Activated CD4-positive, alpha-beta T cell treated with anti-CD3 and anti-CD28 coated beads, Interleukin-2, amount 10 ng/mL, durations not matched to agents 24 days and 14 days (primary cell): Measurements from ENCODE around the gene CHCHD1. TPM values are rescaled to one million over a fixed set of nuclear protein-coding genes. Genes with fewer than 3 reads are reported as not detected.
A peak's percentile ranks its signal among the peaks of the same experiment; 100 is the strongest.
"Not testable (repeated sequence)": the region's sequence is repeated elsewhere in the genome, so short reads cannot be mapped to it uniquely, and the experiment has no call there.

Source experiments
- DNase-seq: peaks from one replicate; pipeline ENCODE4 v3.0.0; 2022
- H3K27ac Mint-ChIP-seq: one replicate; pipeline ENCODE4 v1.8.0; 2022; ENCODE audit warnings: mild to moderate bottlenecking, mixed read lengths
- H3K27me3 Mint-ChIP-seq: one replicate; pipeline ENCODE4 v1.8.0; 2022; ENCODE audit warnings: mixed read lengths
- H3K36me3 Mint-ChIP-seq: one replicate; pipeline ENCODE4 v1.8.0; 2022; ENCODE audit warnings: low read depth, mild to moderate bottlenecking, mixed read lengths
- H3K4me1 Mint-ChIP-seq: one replicate; pipeline ENCODE4 v1.8.0; 2021; ENCODE audit warnings: mixed read lengths
- H3K4me3 Mint-ChIP-seq: one replicate; pipeline ENCODE4 v1.8.0; 2022; ENCODE audit warnings: mild to moderate bottlenecking, moderate library complexity, mixed read lengths
- H3K9me3 Mint-ChIP-seq: one replicate; pipeline ENCODE4 v1.8.0; 2021; ENCODE audit warnings: mixed read lengths
- intact Hi-C: fragments of 100-400 bp; cut with micrococcal nuclease; formaldehyde crosslinking; loops from one replicate; pipeline ENCODE4 v1.15.1; 2023
- total RNA-seq: library from RNA; stranded (reverse); gene quantifications from 2 replicates; pipeline ENCODE4 v1.2.3, GENCODE V29; 2022

CHCHD1 gene
- total RNA-seq, 1 donor from 2014 or later = 37.8 TPM

DNA sequence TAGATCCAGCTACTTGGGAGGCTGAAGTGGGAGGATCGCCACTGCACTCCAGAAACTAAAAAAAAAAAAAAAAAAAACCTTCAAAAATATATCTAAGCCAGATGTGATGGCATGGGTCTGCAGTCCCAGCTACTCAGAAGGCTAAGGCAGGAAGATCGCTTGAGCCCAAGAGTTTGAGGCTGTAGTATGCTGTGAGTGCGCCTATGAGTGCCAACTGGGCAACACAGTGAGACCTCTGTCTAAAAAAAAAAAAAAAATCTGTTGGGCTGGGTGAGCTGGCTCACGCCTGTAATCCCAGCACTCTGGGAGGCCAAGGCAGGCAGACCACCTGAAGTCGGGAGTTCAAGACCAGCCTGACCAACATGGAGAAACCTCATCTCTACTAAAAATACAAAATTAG, 2.8 kb upstream of the CHCHD1 start:
- H3K27ac Mint-ChIP-seq = no peak overlapping the region
- H3K9me3 Mint-ChIP-seq = no peaks in the 10 kb centered on the region
- no peak overlapping the region for H3K4me3 Mint-ChIP-seq
- no peaks in the 10 kb centered on the region for H3K27me3 Mint-ChIP-seq
- intact Hi-C loops = no loop called here
- H3K36me3 Mint-ChIP-seq = peaks cover 45% of the 10 kb centered on the region
- H3K4me1 Mint-ChIP-seq = peaks cover 52% of the 10 kb centered on the region
- no peak for DNase-seq

DNA sequence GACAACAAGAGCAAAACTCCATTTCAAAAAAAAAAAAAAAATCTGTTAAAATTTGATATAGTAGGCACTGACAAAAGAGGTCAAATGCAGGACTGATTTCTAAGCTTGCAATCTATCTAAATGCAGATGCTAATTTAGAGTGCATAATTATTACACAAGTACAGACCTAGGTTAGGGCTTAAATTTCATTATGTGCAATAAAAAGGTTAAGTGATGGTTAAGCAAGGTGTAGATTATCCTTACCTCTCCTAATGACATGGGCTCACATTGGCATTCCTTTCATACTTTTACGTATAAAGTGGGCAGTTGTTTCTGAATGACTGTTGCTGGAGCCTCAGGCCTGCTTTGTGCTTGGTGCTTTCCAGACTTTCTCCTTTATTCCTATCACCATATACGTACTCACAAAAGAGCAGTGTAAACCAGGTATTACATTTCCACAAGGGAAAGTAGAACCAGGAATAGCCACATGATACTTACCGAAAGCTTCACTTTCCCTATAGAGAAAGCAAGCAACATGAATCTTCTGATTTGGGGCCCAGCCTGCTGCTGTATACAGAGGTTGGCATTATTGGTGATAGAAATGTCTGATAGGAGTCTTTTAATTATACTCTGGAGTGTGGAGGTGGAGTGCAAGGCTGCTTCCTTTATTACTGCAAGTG, 2.2 kb upstream of the CHCHD1 start:
- intact Hi-C loops = no loop called here
- Mint-ChIP-seq H3K27me3 (no peaks in the 10 kb centered on the region), H3K27ac (peak overlapping the region; percentile 13), H3K9me3 (no peaks in the 10 kb centered on the region), H3K4me3 (peak overlapping the region; percentile 43), H3K36me3 (peaks cover 38% of the 10 kb centered on the region), H3K4me1 (peaks cover 47% of the 10 kb centered on the region)
- DNase-seq = no peak

DNA sequence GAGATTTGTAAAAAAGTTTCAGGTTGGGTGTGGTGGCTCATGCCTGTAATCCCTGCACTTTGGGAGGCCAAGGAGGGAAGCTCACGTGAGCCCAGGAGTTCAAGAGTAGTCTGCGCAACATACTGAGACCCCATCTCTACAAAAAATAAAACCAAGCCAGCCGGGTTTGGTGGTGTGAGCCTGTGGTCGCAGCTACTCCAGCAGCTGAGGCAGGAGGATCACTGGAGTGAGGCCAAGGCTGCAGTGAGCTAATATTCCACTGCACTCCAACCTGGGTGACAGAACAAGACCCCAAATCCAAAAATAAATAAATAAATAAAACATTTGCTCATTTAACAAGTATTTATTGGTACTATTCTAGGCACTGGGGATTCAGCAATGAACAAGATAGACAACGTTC, 1.5 kb upstream of the CHCHD1 start:
- peaks cover 46% of the 10 kb centered on the region for H3K4me1 Mint-ChIP-seq
- H3K27me3 Mint-ChIP-seq = no peaks in the 10 kb centered on the region
- peak overlapping the region; percentile 43 for H3K27ac Mint-ChIP-seq
- intact Hi-C loops = no loop called here
- H3K9me3 Mint-ChIP-seq = no peaks in the 10 kb centered on the region
- peaks cover 33% of the 10 kb centered on the region for H3K36me3 Mint-ChIP-seq
- H3K4me3 Mint-ChIP-seq = peak overlapping the region; percentile 100
- no peak for DNase-seq

DNA sequence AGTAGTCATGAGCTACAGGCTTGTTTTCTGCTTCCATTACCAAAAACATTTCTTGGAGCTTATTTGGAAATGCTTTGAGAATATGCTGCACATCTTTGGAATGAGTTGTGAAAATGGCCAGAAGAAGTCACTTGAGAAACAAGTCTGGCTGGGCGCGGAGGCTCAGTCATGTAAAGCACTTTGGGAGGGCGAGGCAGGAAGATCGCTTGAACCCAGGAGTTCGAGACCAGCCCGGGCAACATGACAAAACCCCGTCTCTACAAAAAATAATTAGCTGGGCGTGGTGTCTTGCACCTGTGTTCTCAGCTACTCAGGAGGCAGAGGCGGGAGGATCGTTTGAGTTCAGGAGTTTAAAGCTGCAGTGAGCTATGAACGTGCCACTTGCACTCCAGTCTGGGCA, 882 bp upstream of the CHCHD1 start:
- Mint-ChIP-seq H3K4me1 (peaks cover 39% of the 10 kb centered on the region), H3K4me3 (peak overlapping the region; percentile 100), H3K36me3 (peaks cover 28% of the 10 kb centered on the region), H3K27me3 (no peaks in the 10 kb centered on the region), H3K27ac (peak overlapping the region; percentile 100), H3K9me3 (no peaks in the 10 kb centered on the region)
- DNase-seq = no peak
- intact Hi-C loops = loop anchor here (1.0 kb wide), 2 partner anchors 8 to 37 kb away; partner anchors contain the start of gene SEC24C

DNA sequence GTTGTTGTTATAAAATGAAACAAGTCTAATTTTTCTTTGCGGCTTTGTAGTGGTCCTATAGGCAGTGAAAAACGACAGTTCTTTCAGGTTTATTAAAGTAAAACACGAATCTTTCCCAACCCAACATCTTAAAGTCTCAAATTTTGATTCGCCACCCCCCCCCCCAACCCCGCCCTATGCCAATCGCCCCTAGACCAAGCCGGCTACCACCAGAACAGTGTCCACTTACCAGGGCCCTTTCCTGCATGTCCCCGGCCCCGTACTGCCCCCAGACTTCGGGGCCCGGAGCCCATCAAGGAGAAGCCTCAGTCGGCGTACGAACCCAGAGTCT, 335 bp upstream of the CHCHD1 start:
- H3K27me3 Mint-ChIP-seq = no peaks in the 10 kb centered on the region
- H3K27ac Mint-ChIP-seq = peak overlapping the region; percentile 100
- peaks cover 44% of the 10 kb centered on the region for H3K4me1 Mint-ChIP-seq
- peak overlapping the region; percentile 100 for H3K4me3 Mint-ChIP-seq
- intact Hi-C loops = loop anchor here (1.0 kb wide), 2 partner anchors 8 to 37 kb away; partner anchors contain the start of gene SEC24C
- H3K36me3 Mint-ChIP-seq = peaks cover 31% of the 10 kb centered on the region
- no peaks in the 10 kb centered on the region for H3K9me3 Mint-ChIP-seq
- DNase-seq = no peak

DNA sequence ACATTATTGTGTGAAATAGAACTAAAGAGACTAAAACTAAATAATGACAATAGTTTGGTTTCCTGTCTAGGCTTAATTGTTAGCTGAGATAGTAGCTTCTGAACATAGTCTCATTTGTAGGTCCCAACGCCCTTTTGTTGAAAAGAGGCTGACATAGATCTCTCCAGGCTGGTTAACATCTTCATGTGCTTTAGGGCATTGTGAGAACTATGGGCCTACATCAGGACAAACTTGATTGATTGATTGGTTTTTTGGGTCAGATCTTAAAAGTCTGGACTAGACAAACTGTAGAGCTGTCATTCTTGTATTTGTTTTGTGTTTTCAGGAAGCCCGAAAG, 869 bp downstream of the CHCHD1 start:
- intact Hi-C loops = loop anchor here (1.0 kb wide), 1 partner anchor 287 kb away; no protein-coding TSS in a partner anchor
- H3K4me3 Mint-ChIP-seq = peak overlapping the region; percentile 100
- H3K9me3 Mint-ChIP-seq = no peaks in the 10 kb centered on the region
- no peaks in the 10 kb centered on the region for H3K27me3 Mint-ChIP-seq
- peaks cover 24% of the 10 kb centered on the region for H3K36me3 Mint-ChIP-seq
- DNase-seq = no peak
- H3K4me1 Mint-ChIP-seq = peaks cover 45% of the 10 kb centered on the region
- peak overlapping the region; percentile 100 for H3K27ac Mint-ChIP-seq

DNA sequence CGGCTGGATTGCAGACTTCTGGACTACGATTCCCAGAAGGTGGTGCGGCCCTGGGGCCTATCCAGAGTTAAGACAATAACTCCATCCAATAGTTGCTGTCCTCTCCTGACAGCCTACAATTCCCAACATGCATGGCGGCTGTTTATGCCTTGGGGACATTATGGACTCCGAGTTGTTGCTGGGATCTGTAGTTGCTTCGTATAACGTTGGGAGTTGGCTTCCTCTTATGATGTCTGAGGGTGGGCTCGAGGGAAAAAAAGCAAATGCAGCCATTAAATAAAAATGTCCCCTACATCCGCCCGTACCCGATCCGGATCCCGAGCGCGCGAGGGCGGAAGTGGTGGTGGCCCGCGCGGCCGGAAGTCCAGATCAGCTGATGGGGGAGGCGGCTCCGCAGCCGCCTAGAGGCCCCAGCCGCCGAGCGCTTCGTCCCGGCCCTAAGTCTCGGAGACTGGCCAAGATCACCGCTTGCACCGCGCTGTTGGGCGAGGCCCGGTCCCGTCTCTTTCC, 3.4 kb downstream of the CHCHD1 start, which contains the start of gene ZSWIM8:
Gene ZSWIM8 (plus strand): TSS at position 396 of the 510 bp plus-strand sequence. CDS start 273 bp downstream, outside the sequence.
- H3K27me3 Mint-ChIP-seq = no peaks in the 10 kb centered on the region
- H3K36me3 Mint-ChIP-seq = peaks cover 21% of the 10 kb centered on the region
- intact Hi-C loops = loop anchor here (1.0 to 2.0 kb wide), 4 partner anchors 13 to 54 kb away; partner anchors contain the start of genes NDST2 and SEC24C
- peak within 1 kb of the TSS; percentile 91 for H3K4me3 Mint-ChIP-seq
- peaks cover 39% of the 10 kb centered on the region for H3K4me1 Mint-ChIP-seq
- DNase-seq = peak; percentile 94
- H3K27ac Mint-ChIP-seq = peak within 1 kb of the TSS; percentile 98
- H3K9me3 Mint-ChIP-seq = no peaks in the 10 kb centered on the region

DNA sequence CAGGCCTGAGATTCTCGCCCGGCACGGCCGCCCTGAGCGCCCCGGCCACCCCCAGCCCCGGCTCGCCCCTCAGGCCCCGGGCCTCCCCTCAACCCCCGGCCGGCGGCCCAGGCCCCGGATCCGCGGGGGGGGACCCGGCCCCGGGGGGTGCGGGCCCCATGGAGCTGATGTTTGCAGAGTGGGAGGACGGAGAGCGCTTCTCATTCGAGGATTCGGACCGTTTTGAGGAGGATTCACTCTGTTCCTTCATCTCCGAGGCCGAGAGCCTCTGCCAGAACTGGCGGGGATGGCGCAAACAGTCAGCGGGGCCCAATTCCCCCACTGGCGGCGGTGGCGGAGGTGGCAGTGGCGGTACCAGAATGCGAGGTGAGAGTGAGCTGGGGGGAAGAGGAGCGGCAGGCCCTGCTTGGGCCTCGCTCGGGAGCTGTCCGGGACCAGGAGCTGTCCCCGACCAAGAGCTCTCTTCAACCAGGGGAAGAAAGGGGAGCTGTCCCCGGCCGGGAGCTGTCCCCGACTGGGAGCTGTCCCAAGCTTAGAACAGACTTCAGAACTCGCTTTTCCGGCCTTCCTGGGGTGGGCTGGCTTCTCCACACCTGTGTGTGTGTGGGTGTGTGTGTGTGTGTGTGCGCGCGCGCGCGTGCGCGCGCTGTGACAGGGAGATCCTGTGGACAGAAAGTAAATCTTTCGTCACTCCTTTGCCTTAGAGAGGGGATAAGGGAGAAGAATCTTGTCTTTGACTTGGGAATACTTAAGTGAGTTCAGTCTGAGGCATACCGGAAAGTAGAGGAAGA, 4.1 kb downstream of the CHCHD1 start:
- H3K36me3 Mint-ChIP-seq = peaks cover 23% of the 10 kb centered on the region
- H3K4me1 Mint-ChIP-seq = peaks cover 34% of the 10 kb centered on the region
- no peaks in the 10 kb centered on the region for H3K27me3 Mint-ChIP-seq
- H3K27ac Mint-ChIP-seq = peak overlapping the region; percentile 98
- intact Hi-C loops = loop anchor here (1.0 to 2.0 kb wide), 4 partner anchors 14 to 55 kb away; partner anchors contain the start of genes NDST2 and SEC24C
- peak; percentile 85 for DNase-seq
- H3K4me3 Mint-ChIP-seq = peak overlapping the region; percentile 91
- H3K9me3 Mint-ChIP-seq = no peaks in the 10 kb centered on the region

DNA sequence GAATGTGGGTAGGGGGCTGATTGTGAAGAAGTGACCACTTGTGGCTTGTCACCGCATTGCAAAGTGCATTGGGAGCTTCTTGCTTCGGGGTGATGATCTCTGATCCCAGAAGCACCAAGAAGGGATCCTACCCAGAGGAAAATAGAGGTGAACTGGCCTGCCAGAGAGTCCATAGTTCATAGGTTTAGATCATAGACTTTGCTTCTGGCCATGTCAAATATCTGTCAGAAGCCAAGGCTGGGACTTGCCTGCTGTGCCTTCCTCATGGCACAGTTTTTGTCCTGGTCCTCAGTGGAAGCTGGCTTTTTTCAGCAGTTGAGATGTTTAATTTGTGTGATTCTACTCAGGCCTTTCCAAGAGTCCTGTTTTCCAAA, 4.7 kb downstream of the CHCHD1 start:
- H3K4me3 Mint-ChIP-seq = peak overlapping the region; percentile 91
- peaks cover 29% of the 10 kb centered on the region for H3K36me3 Mint-ChIP-seq
- intact Hi-C loops = no loop called here
- DNase-seq = no peak
- H3K27ac Mint-ChIP-seq = peak overlapping the region; percentile 86
- H3K27me3 Mint-ChIP-seq = no peaks in the 10 kb centered on the region
- peaks cover 31% of the 10 kb centered on the region for H3K4me1 Mint-ChIP-seq
- no peaks in the 10 kb centered on the region for H3K9me3 Mint-ChIP-seq

DNA sequence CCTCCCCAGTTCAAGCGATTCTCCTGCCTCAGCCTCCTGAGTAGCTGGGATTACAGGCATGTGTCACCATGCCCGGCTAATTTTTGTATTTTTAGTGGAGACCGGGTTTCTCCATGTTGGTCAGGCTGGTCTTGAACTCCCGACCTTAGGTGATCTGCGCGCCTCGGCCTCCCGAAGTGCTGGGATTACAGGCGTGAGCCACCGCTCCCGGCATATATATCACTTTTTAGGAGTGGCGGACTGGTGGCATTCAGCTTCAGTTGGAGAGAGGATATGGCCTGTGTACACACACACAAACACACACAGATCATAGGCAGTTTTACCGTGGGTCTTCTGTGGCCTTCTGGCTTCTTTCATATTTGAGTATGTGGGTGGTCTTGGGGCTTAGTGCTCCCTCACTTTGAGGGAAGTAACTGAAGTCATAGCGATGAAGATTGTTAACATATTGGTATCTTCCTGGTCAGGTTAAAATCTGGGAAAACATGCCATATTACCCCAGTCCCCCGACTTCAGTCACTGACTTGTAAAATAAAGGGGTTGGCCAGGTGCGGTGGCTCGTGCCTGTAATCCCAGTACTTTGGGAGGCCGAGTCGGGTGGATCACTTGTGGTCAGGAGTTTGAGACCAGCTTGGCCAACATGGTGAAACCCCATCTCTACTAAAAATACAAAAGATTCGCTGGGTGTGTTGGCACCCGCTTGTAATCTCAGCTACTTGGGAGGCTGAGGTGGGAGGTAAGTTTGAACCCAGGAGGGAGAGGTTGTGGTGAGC, 5.4 kb downstream of the CHCHD1 start:
- H3K36me3 Mint-ChIP-seq = peaks cover 28% of the 10 kb centered on the region
- H3K27me3 Mint-ChIP-seq, DNase-seq, H3K9me3 Mint-ChIP-seq, H3K27ac Mint-ChIP-seq, intact Hi-C loops: not testable (repeated sequence)
- H3K4me3 Mint-ChIP-seq = peak overlapping the region; percentile 68
- peaks cover 29% of the 10 kb centered on the region for H3K4me1 Mint-ChIP-seq

DNA sequence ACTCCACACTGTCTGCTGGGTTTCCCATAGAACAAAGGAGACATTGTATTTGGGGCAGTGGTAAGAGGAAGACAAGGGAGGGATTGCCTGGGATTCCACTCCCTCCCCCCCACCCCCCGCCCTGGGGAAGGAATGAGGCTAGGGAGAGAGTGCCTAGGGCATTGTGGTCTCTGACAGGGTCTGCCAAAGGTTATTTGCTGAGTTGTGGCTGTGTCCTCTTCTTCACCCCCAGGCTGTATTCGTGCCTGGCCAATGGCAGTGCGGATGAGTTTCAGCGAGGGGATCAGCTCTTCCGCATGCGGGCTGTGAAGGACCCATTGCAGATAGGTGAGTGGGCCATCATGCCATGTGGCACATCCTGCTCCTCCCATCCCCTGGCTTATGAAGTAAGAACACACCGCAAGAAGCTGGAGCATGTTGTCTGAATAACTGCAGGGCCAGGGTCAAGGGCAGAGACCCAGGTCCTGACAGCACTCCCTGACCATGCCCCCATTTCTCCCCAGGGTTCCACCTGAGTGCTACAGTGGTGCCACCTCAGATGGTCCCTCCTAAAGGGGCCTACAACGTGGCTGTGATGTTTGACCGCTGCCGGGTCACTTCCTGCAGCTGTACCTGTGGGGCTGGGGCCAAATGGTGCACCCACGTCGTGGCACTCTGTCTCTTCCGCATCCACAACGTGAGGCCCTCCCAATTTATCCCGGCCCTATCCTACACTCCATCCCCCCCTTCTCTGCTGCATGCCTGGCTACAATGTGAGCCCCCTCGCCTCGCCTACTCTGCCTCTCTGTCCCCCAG, 7.2 kb downstream of the CHCHD1 start:
- intact Hi-C loops = no loop called here
- no peak overlapping the region for H3K4me3 Mint-ChIP-seq
- peaks cover 42% of the 10 kb centered on the region for H3K36me3 Mint-ChIP-seq
- no peak for DNase-seq
- no peaks in the 10 kb centered on the region for H3K9me3 Mint-ChIP-seq
- H3K4me1 Mint-ChIP-seq = peaks cover 18% of the 10 kb centered on the region
- H3K27ac Mint-ChIP-seq = no peak overlapping the region
- H3K27me3 Mint-ChIP-seq = no peaks in the 10 kb centered on the region

DNA sequence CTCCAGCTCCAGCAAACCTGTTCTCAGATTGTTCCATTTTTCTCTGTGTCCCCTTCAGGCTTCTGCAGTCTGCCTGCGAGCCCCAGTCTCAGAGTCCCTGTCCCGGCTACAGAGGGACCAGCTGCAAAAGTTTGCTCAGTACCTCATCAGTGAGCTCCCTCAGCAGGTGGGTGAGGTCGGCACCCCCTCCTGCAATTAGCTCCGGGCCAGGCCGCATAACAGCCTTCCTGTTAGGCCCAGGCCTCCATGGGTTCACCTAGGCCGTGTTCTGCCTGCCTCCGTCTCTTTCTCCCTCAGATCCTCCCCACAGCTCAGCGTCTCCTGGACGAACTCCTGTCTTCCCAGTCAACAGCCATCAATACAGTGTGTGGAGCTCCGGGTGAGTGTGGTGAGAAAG, 7.8 kb downstream of the CHCHD1 start:
- intact Hi-C loops = no loop called here
- DNase-seq = no peak
- peaks cover 48% of the 10 kb centered on the region for H3K36me3 Mint-ChIP-seq
- no peak overlapping the region for H3K4me3 Mint-ChIP-seq
- H3K27me3 Mint-ChIP-seq = no peaks in the 10 kb centered on the region
- H3K4me1 Mint-ChIP-seq = peaks cover 18% of the 10 kb centered on the region
- no peak overlapping the region for H3K27ac Mint-ChIP-seq
- H3K9me3 Mint-ChIP-seq = no peaks in the 10 kb centered on the region
